ENCODE results near the gene TBCD.

- TF ChIP-seq EZH2phosphoT487 (IDR thresholded peaks at IDR 0.05; ENCODE audit: insufficient read depth, low read depth), result no peak
- TF ChIP-seq EZH2 (IDR thresholded peaks at IDR 0.05; ENCODE audit: insufficient read depth, poor library complexity, severe bottlenecking), result no peak
Measured at GRCh38 chr17:82894389-82894788, 142.5 kb downstream of the TBCD start.
